Keratinocyte (primary cell): ENCODE data around the gene L3MBTL4.

ENCODE experiments used
- CTCF ChIP-seq, 3 experiments: IDR thresholded peaks in 1 of 3; conservative IDR thresholded peaks in 1 of 3; optimal IDR thresholded peaks in 1 of 3; 2 replicates in 2 of 3; 3 replicates in 1 of 3; pipeline versions ENCODE3 to v1.5.1; 2011; ENCODE audit warnings: low read length in 3 of 3, mild to moderate bottlenecking in 3 of 3, moderate library complexity in 2 of 3, control low read depth in 1 of 3, inconsistent platforms in 1 of 3; ENCODE audit not compliant: insufficient read depth in 2 of 3; ENCODE audit errors: extremely low read depth in 1 of 3
- EZH2 ChIP-seq: IDR thresholded peaks from one replicate; pipeline ENCODE4 v1.6.1; 2012; ENCODE audit warnings: inconsistent platforms, mild to moderate bottlenecking, low read length, moderate library complexity

- TF ChIP-seq CTCF (optimal IDR thresholded peaks at IDR 0.05 in 1 of 3, IDR thresholded peaks at IDR 0.05 in 1 of 3, conservative IDR thresholded peaks at IDR 0.05 in 1 of 3; ENCODE audit: extremely low read depth in 1 of 3, insufficient read depth in 2 of 3, low read length in 3 of 3), result no peak
- TF ChIP-seq EZH2, result no peak
Measured at GRCh38 chr18:6355789-6356589, 58.7 kb downstream of the L3MBTL4 start.
